ENCODE measurements around the gene KIF21B.

DNA sequence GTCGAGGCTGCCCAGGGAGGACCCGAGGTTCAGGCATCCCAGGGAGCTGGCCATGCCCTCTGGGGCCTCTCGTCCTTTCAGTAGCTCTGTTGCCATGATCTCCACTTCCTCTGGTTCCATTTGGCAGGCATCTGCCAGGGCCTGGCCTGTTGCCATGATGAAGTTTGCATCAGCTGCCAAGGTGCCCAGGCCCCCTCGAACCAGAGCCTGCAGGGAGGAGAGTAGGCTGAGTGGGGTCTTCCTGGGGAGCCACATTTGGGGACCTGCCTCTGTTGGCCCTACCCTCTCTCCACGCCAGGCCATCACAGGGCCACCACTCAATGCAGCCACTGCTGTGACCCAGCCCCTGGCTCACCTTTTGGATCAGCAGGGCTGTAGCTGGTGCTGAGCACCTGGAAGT, 16.4 kb upstream of the KIF21B start:
- no peak for TF ChIP-seq EZH2 (IDR thresholded peaks at IDR 0.05; ENCODE audit: borderline replicate concordance)
- TF ChIP-seq, protein P1, sequence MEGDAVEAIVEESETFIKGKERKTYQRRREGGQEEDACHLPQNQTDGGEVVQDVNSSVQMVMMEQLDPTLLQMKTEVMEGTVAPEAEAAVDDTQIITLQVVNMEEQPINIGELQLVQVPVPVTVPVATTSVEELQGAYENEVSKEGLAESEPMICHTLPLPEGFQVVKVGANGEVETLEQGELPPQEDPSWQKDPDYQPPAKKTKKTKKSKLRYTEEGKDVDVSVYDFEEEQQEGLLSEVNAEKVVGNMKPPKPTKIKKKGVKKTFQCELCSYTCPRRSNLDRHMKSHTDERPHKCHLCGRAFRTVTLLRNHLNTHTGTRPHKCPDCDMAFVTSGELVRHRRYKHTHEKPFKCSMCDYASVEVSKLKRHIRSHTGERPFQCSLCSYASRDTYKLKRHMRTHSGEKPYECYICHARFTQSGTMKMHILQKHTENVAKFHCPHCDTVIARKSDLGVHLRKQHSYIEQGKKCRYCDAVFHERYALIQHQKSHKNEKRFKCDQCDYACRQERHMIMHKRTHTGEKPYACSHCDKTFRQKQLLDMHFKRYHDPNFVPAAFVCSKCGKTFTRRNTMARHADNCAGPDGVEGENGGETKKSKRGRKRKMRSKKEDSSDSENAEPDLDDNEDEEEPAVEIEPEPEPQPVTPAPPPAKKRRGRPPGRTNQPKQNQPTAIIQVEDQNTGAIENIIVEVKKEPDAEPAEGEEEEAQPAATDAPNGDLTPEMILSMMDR (IDR thresholded peaks at IDR 0.05; ENCODE audit: poor library complexity) = no peak
- TF ChIP-seq EZH2phosphoT487 (IDR thresholded peaks at IDR 0.05; ENCODE audit: low read depth, severe bottlenecking, unreplicated experiment) = no peak
